ENCODE results near the gene IL21. TPM values are rescaled to one million over a fixed set of nuclear protein-coding genes. Genes with fewer than 3 reads are reported as not detected.

Gene IL21
- total and polyA plus RNA-seq, 2 donors (not counting 1 experiment from before 2014, with no cell fraction given), result not detected

GRCh38 chr4:122668241-122668640, 47.4 kb upstream of the IL21 start:
- H3K4me1 Mint-ChIP-seq, result no peaks in the 10 kb centered on the region
- no peaks in the 10 kb centered on the region for H3K27me3 ChIP-seq (replicated peaks in 1 of 4; ENCODE audit: control extremely low read depth in 1 of 4, control insufficient read depth in 3 of 4, insufficient read depth in 4 of 4, low read length in 3 of 4)
- no peak overlapping the region for H3K4me2 ChIP-seq (replicated peaks; ENCODE audit: low read depth, low read length, poor library complexity, severe bottlenecking)
- no peaks in the 10 kb centered on the region for H3K4me1 ChIP-seq (ENCODE audit: control insufficient read depth in 2 of 2, insufficient read depth in 2 of 2, low read length in 2 of 2)
- 100% methylated on average over 1 of the region's 4 CpGs for WGBS (ENCODE audit: insufficient coverage)
- H2AFZ ChIP-seq (ENCODE audit: insufficient read depth, low read depth, low read length, poor library complexity, severe bottlenecking), result no peak overlapping the region
- H3K4me3 Mint-ChIP-seq, result no peak overlapping the region
- intact Hi-C loops (cut with micrococcal nuclease), result no loop called here
- H3K4me3 ChIP-seq (ENCODE audit: control extremely low read depth in 1 of 5, extremely low read depth in 1 of 5, insufficient read depth in 1 of 5, low read depth in 2 of 5, low read length in 4 of 5), result no peak overlapping the region
- peaks cover 16% of the 10 kb centered on the region for H3K27me3 Mint-ChIP-seq
- DNase-seq (no peak), ATAC-seq (ENCODE audit: low read depth) (no peak)
- H3K27ac ChIP-seq (ENCODE audit: low read length in 2 of 2), result no peak overlapping the region
- POLR2A ChIA-PET, result no interaction called here
- no peak overlapping the region for H3K27ac Mint-ChIP-seq
- H3K9ac ChIP-seq (ENCODE audit: low read length), result no peak overlapping the region
- H3K9me3 Mint-ChIP-seq (ENCODE audit: insufficient read depth), result no peaks in the 10 kb centered on the region
- H4K20me1 ChIP-seq (ENCODE audit: control insufficient read depth, insufficient read depth, low read length, poor library complexity, severe bottlenecking), result no peaks in the 10 kb centered on the region
- peaks cover 0 to 6% (median 0%) of the 10 kb centered on the region in 3 donors for H3K9me3 ChIP-seq (ENCODE audit: control extremely low read depth in 1 of 3, control insufficient read depth in 2 of 3, insufficient read depth in 1 of 3, low read length in 2 of 3)
- H3K79me2 ChIP-seq (ENCODE audit: control insufficient read depth, insufficient read depth, low read length), result no peaks in the 10 kb centered on the region
- TF ChIP-seq EZH2 (IDR thresholded peaks at IDR 0.05; ENCODE audit: borderline replicate concordance, insufficient read depth, low read depth, low read length, poor library complexity, severe bottlenecking) (no peak), CTCF (IDR thresholded peaks at IDR 0.05) (no peak)
- CTCF ChIA-PET, result no interaction called here
- no peaks in the 10 kb centered on the region for H3K36me3 ChIP-seq (replicated peaks in 1 of 2; ENCODE audit: control extremely low read depth in 1 of 2, control insufficient read depth in 1 of 2, extremely low read depth in 1 of 2, insufficient read depth in 2 of 2, low read length in 1 of 2)

- TF ChIP-seq CTCF (IDR thresholded peaks at IDR 0.05), result no peak
- no peaks in the 10 kb centered on the region for H3K9me3 Mint-ChIP-seq (ENCODE audit: insufficient read depth)
- Histone ChIP-seq H4K20me1 (ENCODE audit: control insufficient read depth, insufficient read depth, low read length, poor library complexity, severe bottlenecking) (no peaks in the 10 kb centered on the region), H3K36me3 (replicated peaks in 1 of 2; ENCODE audit: control extremely low read depth in 1 of 2, control insufficient read depth in 1 of 2, extremely low read depth in 1 of 2, insufficient read depth in 2 of 2, low read length in 1 of 2) (no peaks in the 10 kb centered on the region), H3K4me2 (replicated peaks; ENCODE audit: low read depth, low read length, poor library complexity, severe bottlenecking) (no peak overlapping the region), H3K4me3 (ENCODE audit: control extremely low read depth in 1 of 5, extremely low read depth in 1 of 5, insufficient read depth in 1 of 5, low read depth in 2 of 5, low read length in 4 of 5) (no peak overlapping the region), H3K4me1 (ENCODE audit: control insufficient read depth in 2 of 2, insufficient read depth in 2 of 2, low read length in 2 of 2) (no peaks in the 10 kb centered on the region), H3K9me3 (ENCODE audit: control extremely low read depth in 1 of 3, control insufficient read depth in 2 of 3, insufficient read depth in 1 of 3, low read length in 2 of 3) (peaks cover 0 to 6% (median 0%) of the 10 kb centered on the region in 3 donors), H3K27ac (ENCODE audit: low read length in 2 of 2) (no peak overlapping the region), H3K79me2 (ENCODE audit: control insufficient read depth, insufficient read depth, low read length) (no peaks in the 10 kb centered on the region), H3K27me3 (replicated peaks in 1 of 4; ENCODE audit: control extremely low read depth in 1 of 4, control insufficient read depth in 3 of 4, insufficient read depth in 4 of 4, low read length in 3 of 4) (no peaks in the 10 kb centered on the region), H3K9ac (ENCODE audit: low read length) (no peak overlapping the region), H2AFZ (ENCODE audit: insufficient read depth, low read depth, low read length, poor library complexity, severe bottlenecking) (no peak overlapping the region)
- no peaks in the 10 kb centered on the region for H3K4me1 Mint-ChIP-seq
- no peak overlapping the region for H3K27ac Mint-ChIP-seq
- no CpG with 5 or more reads among the region's 2 CpGs for WGBS (ENCODE audit: insufficient coverage)
- POLR2A ChIA-PET, result no interaction called here
- intact Hi-C loops (cut with micrococcal nuclease), result no loop called here
- DNase-seq, result no peak
- peaks cover 18% of the 10 kb centered on the region for H3K27me3 Mint-ChIP-seq
- no peak for ATAC-seq (ENCODE audit: low read depth)
- H3K4me3 Mint-ChIP-seq, result no peak overlapping the region
- CTCF ChIA-PET, result interaction anchor here (0.5 kb wide), 1 partner anchor 274 kb away, joined by 4 read pairs; no protein-coding TSS in a partner anchor
Observed at GRCh38 chr4:122666527-122667245, 45.8 kb upstream of the IL21 start.
